NCI-H146 treated with DMSO at 0.1 percent for 48 hours (cell line): ENCODE measurements around the gene SUN1.

Source experiments
- DNase-seq: peaks from one replicate; lab custom pipeline; 2025; ENCODE audit not compliant: unreplicated experiment; lab: John Stamatoyannopoulos, UW

The SUN1 gene

DNA sequence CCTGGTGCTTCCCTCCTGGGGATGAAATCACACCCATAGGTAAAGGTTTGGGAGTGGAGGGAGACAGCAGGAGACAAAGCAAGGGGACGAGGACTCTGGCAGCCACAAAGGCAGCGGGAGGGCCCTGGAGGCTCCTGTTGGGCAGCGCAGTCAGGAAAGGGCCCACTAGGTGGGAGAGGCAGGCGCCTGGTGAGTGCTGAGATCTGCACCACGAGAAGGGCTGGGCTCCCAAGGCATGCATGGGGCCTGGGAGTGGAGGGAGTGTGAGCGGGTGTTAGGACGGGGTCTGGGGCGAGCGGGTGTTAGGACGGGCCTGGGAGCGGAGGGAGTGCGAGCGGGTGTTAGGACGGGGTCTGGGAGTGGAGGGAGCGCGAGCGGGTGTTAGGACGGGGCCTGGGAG, 57.1 kb downstream of the SUN1 start:
- no peak for DNase-seq

GRCh38 chr7:890868-891267, 58.6 kb downstream of the SUN1 start:
- no peak for DNase-seq

DNA sequence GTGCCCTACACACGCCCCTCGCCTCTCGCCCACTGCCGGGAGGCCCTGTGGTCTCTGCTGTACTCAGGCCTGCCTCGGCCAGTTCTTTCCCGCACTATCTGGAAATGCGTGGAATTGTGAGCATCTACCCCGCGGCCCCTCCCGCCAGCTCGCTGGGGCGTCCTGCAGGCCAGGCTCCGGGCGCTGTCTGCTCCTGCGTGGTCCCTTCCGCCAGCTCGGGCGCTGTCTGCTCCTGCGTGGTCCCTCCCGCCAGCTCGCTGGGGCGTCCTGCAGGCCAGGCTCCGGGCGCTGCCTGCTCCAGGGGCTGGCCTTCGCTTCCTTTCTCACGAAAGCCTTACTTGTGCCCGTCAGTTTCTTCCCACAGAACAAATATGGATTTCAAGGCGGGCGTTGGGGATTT, 59.0 kb downstream of the SUN1 start:
- no peak for DNase-seq

DNA sequence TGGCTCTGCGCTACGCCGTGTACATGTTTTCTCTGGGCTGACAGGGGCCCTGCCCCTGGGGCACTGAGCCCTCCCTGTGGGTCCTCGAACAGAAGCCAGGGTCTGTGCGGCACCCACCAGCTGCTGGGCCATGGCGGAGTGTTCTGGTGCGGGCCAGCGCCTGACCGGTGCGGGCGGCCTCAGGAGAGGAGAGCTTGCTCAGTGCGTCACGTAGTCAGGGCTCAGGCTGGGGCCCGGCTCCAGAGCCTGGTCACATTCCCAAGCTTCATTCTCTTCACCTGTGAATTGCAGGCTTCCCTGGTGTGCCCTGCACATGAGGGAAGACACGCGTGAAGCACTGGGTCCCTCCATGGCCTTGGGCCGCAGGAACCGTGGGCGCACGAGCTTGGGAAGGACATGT, 59.5 kb downstream of the SUN1 start:
- no peak for DNase-seq

- DNase-seq = no peak
Observed at GRCh38 chr7:892648-893593, 60.6 kb downstream of the SUN1 start.

DNA sequence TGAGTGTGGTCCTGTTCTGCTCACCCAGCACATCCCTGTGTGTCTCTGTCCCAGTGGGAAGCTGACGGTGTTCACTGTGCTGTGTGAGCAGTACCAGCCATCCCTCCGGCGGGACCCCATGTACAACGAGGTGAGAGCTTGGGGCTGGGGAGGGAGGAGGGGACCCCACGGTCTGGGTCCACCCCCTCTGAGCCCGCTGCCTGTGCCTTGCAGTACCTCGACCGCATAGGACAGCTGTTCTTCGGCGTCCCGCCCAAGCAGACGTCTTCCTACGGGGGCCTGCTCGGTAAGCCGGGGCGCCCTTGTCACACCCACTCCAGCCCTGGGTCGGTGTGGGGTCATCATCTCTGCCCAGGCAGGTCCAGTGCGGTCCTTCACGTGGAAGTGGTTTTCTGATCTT, 61.4 kb downstream of the SUN1 start:
- DNase-seq = no peak

DNA sequence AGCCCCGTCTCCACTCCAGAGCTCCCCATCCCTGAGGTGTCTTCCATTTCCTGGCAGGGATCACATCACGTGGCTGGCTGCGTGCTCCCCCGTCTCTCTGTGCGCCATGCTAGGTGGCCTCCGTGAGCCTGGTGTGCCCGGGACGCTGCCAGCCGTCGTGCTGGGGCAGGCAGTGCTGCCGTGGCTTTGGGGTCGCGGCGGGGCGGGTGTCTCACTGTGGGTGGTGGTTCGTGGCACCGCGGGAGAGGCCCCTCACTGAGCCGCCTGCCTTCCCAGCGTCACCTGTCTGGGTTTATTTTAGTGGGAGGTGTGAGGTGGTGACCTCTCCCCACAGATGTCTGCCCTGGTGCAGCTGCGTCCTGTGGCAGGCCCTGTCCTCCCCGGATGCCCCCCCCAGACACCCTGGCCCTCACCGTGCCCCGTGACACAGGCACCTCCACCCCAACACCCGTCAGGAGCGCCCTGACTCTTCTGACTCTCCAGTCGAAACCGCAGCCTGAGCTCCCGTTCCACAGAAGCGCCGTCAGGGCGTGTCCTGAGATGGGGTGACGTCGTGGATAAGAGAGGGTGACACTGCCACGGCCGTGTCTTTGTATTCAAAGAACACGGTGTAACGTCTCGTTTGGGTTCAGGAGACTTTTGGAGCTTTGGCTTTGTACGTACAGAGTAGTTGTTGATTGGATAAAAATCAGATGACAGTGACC, 62.0 kb downstream of the SUN1 start:
- DNase-seq = no peak

DNA sequence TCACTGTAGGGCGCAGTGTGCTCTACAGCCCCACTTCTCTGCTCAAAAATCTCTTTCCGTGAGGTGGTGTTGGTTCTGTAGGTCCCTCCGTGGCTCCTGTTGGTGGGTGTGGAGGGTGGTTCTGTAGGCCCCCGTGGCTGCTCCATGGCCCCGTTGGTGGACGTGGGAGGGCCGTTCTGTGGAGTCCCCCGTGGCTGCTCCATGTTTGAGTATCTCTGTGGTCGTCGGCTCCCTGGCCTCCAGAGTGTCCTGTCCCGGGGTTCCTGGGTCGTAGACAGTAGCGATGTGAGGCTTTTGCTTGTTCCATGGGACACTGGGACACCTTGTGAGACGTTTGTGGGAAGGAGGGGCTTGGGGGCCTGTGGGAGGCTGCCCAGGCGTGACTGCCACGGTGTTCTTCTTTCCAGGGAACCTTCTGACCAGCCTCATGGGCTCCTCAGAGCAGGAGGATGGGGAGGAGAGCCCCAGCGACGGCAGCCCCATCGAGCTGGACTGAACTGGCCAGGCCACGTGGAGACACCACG, 62.7 kb downstream of the SUN1 start:
- DNase-seq = no peak

GRCh38 chr7:895451-896052, 63.3 kb downstream of the SUN1 start:
- DNase-seq = no peak

- DNase-seq = no peak
Observed at GRCh38 chr7:896346-897075, 64.2 kb downstream of the SUN1 start.

DNA sequence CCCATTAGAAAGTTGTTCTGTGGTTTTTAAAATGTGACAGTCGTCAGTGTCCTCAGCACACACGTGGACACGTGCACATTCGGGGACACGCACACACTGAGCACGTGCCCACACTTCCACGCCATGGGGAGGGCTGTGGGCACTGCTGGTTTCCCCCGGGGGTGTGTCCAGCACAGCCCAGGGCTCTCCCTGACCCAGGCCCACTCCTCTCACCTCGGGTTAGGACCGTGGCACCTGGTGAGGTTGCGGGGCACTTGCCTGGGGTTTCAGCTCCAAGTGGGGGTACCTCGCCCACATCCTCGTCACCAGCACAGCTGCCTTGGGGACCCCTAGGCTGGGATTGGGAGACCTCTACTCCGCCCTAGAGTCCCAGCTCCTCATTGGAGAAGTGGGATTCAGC, 64.8 kb downstream of the SUN1 start:
- DNase-seq = no peak

GRCh38 chr7:897771-898376, 65.6 kb downstream of the SUN1 start:
- DNase-seq = no peak

GRCh38 chr7:898460-898854, 66.2 kb downstream of the SUN1 start:
- DNase-seq = no peak

GRCh38 chr7:898855-899681, 66.8 kb downstream of the SUN1 start:
- DNase-seq = no peak

GRCh38 chr7:899806-900205, 67.5 kb downstream of the SUN1 start:
- no peak for DNase-seq

GRCh38 chr7:900331-901040, 68.2 kb downstream of the SUN1 start:
- no peak for DNase-seq

DNA sequence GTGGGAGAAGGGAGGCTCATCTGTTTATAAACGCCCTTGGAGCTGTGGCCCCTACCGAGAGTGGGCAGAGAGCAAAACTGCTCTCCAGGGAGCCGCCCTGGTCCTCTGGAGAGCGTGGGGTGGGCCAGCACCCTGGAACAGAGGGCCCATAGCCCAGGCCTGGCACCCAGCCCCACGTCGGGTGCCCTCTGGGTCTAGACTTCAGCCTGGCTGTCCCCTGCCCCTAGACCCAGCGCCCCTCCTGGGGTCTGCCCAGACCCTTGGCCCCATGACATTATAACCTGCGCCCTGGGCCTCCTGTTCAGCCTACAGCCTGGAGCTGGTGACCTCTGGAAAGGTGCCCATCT, 68.7 kb downstream of the SUN1 start:
- DNase-seq = no peak

DNA sequence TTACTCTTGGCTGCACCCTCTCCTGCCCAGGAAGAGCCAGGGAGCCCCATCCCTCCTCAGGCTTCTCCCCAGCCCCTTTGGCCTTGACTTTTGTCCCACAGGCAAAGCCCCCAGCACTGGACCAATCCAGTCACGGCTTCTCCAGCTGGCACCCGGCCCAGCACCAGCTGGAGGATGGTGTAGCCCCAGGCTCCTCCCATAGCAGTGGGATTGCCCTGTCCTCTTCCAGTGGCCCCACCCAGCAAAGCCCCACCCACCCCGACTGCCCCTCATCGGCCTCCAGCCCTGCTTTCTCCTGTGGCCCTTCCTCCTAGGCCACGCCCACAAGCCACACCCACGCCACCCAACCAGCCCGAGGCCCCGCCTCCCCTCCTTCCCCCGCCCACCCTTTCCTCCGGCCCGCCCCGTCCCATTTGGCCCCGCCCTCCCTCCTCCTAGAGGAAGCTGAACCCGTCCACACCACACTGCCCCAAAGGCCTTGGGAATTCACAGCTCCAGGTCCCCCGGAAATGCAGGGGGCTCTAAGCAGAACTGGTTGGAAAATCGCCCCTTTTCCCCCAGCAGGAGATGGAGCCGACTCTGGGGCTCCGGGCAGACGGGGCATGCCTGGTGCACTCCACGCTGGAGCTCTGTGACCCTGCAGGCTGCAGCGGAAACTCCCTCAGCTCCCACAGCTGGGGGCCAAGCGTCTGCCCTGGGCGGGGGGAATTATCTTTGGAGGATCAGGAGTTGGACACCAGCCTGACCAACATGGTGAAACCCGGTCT, 69.3 kb downstream of the SUN1 start:
- DNase-seq = peak; percentile 71

DNA sequence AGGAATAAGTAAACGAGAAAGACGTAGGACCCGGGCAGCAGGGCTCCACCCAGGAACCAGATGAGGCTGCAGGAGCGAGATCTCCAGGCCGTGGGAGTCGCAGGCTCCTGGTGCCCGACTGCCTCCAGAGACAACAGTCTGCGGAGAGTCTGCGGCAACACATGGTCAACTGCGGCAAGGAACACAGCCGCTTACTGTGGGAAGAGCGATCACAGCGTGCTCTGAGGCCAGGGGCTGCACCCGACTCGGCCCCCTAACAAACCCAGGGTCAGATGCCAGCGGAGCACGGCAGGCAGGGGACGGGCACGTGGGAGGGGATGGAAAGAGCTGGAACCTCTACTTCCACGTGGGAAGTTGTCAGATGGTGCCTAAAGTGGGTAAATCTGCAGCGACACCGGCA, 70.7 kb downstream of the SUN1 start:
- DNase-seq = no peak
